NCI-H2029 treated with DMSO at 0.1 percent for 48 hours (cell line): ENCODE data around the gene ZBTB7B.
"Not testable (repeated sequence)": the region's sequence is repeated elsewhere in the genome, so short reads cannot be mapped to it uniquely, and the experiment has no call there.

Source experiments
- DNase-seq: peaks from one replicate; lab custom pipeline; 2025; lab: John Stamatoyannopoulos, UW

The ZBTB7B gene

DNA sequence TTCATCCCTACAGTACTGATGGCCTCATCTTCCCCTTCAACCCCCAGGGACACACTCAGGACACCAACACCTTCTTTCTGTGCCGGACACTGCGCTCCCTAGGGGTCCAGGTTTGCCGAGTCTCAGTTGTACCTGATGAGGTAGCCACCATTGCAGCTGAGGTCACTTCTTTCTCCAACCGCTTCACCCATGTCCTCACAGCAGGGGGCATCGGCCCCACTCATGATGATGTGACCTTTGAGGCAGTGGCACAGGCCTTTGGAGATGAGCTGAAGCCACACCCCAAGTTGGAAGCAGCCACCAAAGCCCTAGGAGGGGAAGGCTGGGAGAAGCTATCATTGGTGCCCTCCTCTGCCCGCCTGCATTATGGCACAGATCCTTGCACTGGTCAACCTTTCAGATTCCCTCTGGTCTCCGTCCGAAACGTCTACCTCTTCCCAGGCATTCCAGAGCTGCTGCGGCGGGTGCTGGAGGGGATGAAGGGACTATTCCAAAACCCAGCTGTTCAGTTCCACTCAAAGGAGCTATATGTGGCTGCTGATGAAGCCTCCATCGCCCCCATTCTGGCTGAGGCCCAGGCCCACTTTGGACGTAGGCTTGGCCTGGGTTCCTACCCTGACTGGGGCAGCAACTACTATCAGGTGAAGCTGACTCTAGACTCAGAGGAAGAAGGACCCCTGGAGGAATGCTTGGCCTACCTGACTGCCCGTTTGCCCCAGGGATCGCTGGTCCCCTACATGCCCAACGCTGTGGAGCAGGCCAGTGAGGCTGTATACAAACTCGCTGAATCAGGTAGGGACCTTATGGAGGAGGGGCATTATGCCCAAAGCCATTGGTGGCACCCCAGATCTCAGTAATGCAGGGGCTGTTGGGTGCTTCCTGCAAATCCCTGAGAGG lies 14.3 kb upstream of the ZBTB7B start:
- DNase-seq = no peak

DNA sequence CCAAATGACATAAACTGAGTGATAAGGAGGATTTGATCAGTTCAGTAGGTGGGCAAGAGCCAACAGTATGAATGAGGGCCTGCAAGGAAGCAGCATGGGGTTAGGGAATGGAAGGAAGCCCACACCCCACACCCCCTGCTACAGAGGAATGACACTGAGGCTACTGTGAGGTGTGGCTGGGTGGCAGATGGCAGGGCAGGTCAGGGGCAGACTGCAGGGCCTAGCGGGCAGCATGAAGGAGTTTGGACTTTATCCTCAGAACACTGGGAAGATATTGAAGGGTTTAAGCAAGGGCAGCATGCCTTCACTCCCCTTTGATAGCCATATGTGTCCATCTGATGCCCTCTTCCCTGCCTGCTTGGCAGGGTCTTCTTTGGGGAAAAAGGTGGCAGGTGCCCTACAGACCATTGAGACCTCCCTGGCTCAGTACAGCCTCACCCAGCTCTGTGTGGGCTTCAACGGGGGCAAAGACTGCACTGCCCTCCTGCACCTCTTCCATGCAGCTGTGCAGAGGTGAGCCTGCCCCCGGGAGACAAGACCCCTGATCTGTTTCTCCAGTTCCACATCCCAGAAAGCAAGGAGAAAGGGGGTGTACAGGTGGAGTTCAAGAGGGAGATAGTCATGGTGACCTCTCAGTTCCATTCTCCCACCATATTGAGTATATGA lies 13.3 kb upstream of the ZBTB7B start:
- DNase-seq = no peak

DNA sequence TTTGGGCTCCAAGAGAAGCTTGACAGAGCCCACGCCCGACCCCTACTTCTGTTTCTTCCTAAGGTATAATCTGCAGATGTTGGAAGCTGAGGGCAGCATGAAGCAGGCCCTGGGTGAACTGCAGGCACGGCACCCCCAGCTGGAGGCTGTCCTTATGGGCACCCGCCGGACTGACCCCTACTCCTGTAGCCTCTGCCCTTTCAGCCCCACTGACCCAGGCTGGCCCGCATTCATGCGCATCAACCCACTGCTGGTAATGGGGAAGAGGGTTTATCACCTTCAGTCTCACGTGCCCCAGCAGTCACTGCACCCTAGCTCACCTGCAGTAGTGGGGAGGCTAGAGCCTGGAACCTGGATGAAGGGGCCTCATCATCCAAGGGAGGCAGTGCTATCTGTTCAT lies 12.3 kb upstream of the ZBTB7B start:
- no peak for DNase-seq

DNA sequence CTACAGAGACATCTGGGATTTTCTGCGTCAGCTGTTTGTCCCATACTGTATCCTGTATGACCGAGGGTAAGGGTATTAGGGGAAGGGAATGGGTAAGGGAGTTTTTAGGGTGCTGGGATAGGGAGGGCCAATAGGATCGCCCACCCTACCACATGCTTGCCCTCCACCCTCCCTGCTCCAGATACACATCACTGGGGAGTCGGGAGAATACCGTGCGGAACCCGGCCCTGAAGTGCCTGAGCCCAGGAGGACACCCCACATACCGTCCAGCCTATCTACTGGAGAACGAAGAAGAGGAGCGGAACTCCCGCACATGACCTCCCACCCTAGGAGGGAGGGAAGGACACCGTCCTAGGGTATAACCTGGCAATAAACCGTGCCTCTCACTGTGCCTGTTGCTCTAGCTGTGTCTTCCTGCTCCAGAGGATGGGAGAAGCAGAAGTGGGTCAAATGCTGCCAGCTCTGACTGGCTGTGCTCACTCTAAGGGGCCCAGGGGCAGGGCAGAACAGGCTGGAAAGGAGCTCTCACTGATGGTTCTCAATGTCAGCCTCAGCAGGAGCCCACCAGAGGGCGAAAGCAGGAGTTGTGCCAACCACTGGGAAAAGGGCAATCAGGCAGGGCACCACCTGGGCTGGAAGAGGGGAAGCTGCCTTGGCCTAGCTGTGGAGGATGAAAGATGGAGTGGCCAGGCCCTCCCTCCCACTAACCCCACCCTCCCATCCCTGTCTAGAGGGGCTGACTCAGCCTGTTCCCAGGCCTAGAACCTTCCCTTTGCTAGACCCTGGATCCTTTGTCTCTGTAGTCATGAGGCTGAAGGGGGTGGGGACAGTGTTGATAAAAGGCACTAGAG lies 9.7 kb upstream of the ZBTB7B start:
- DNase-seq = no peak

DNA sequence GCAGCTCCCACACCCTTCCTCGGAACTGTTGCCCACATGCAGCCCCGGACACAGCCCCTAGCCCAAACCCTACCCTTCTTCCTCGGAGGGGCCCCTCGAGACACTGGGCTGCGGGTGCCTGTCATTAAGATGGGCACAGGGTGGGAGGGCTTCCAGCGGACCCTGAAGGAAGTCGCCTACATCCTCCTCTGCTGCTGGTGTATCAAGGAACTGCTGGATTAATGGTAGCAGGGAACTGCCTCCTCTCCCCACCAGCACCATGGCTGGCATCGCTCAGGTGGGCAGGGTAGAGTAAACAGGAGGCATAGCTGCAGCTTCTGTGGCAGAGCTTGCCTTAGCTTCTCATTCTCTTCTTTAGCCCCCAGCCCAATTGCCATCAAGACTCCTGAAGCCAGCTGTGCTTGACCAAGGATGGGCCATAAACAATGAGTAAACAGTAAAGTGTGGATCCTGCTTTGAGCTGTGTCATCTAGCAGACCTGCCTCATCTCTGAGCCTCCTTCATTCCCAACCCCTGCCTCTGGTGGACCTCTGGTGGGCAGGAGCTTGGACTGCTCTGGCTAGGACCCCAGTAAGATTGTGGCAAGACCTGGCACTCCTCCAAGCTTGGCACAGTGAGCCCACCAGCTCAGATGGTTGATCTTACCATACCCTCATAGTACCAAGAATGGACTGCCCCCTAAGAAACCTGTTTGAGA lies 8.9 kb upstream of the ZBTB7B start, which contains the start of gene LENEP:
TSS of gene LENEP (plus strand) at position 15 of the 697 bp plus-strand sequence. CDS start at position 37, 22 bp downstream.
- DNase-seq = no peak

DNA sequence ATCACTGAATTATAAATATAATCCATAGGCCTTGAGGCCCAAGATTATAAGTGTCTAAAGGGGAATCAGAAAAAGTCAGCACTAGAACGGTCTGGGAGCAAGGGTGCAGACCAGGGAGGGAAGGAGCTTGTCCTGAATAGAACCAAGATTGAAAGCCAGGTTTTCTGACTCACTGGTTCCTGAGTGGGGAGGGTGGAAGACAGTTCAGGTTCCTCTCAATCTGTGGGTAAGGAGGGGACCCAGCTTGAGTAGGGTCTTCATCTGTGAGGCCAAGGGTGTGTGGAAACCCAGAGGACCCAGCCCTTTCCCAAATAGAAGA lies 8.4 kb upstream of the ZBTB7B start:
- no peak for DNase-seq

DNA sequence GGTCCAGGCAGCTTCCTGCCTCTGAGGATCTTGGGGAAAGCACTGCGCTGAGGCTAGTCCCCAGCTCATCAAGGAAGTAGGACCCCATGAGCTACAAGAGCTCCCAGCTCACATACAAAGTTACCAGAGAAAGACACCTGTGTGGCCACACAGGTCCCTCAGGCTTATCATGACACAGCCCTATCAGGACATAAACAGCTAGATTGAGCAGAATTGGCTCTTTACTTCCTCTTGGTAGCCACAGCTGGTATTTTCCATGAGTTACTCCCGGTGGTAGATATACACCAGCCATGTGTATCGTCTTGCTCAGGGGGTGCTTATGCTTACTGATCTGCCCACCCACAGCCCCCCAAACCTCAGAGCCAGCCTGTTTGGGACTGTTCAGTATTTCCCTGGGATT lies 8.0 kb upstream of the ZBTB7B start:
- no peak for DNase-seq

DNA sequence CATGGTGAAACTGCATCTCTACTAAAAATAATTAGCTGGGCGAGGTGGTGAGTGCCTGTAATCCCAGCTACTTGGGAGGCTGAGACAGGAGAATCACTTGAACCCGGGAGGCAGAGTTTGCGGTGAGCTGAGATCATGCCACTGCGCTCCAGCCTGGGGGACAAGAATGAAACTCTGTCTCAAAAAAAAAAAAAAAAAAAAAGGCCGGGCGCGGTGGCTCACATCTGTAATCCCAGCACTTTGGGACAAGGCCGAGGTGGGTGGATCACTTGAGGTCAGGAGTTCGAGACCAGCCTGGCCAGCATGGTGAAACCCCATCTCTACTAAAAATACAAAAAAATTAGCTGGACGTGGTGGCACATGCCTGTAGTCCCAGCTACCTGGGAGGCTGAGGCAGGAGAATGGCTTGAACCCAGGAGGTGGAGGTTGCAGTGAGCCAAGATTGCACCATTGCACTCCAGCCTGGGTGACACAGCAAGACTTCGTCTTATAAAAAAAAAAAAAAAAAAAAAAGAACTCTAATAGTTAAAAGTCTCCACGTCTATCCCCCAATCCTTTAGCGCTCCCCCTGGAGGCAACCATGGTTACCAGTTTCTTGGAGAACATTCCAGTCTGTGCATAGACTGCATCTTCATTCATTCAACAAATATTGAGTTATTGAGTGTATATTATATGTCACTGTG lies 7.2 kb upstream of the ZBTB7B start:
- DNase-seq = not testable (repeated sequence)

DNA sequence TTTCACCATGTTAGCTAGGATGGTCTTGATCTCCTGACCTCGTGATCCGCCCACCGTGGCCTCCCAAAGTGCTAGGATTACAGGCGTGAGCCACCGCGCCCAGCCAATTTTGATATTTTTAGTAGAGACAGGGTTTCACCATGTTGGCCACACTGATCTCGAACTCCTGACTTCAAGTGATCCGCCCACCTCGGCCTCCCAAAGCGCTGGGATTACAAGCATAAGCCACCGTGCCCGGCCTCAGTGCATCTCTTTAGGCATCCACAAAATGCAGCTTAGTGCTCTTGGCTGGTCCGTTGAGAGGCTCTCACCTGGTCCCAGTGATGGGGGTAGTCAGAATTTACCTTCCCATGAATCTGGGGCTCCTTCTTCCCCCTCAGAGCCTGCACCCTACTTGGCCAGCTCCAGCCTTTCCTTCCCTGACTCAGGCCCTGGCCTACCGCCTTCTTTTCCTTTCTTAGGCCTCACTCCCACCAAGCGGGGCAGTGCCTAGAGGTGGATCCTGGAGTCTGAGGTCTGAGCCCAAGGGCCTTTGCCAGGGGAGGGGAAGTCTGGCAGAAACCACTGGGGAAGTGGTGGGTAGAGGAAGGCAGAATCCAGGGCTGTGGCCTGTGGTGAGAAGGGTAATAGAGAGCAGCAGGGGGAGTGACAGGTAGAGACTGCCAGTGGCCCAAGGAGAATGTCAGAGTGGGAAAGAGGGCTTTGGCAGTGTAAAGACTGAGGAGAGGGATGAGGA lies 5.5 kb upstream of the ZBTB7B start:
- DNase-seq = no peak

DNA sequence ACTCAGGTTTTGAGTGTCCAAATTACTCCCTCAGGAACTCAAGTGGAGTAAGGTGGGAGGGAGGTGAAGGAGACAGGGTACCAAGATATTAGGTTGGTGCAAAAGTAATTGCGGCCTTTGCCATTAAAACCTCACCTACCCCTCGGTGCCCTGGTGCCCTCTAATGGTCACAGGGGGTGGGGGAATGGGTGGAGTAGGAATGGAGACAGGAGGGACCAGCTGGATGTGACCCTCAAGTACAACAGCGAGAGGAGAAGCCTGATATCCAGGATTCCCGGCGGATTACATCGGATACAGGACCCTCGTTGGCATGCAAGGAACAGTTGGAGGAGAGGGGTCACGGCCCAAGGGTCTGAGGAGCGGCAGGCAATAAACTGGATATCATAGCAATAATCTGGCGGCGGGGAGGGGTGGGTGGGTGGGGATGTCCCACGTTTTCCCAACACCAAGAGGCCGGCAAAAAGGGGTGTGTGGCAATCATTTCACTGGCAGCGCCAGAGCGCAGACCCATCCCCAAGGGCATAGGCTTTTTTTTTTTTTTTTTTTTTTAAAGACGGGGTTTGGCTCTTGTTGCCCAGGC lies 4.3 kb upstream of the ZBTB7B start:
- no peak for DNase-seq

DNA sequence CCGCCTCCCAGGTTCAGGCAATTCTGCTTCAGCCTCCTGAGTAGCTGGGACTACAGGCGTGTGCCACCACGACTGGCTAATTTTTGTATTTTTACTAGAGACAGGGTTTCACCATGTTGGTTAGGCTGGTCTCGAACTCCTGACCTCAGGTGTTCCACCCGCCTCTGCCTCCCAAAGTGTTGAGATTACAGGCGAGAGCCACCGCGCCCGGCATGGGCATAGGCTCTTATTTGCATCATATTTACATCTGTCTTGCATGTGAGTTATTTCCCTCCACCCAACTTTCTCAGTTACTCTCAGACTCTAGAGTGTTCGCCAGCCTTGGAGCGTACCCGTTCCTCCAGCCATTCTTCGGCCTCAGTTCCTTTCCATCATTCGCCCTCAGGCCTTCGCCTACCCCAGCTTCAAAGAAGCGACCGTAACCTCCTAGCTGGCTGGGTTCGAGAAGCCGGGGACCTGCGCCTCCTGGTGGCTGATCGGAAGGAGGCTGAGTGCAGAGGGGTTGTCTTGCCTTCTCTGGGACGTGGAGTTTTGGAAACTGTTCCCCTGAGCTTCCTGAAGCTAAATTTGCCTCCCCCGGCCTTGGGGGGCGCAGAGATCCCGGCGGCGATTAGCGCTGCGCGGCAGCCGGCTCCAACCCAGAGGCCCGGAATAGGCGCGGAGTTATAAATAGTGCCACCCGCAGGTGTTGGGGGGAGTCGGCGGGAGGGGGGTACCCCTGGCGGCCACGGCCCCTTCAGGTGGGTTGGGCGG lies 3.6 kb upstream of the ZBTB7B start:
- peak; percentile 41 for DNase-seq

DNA sequence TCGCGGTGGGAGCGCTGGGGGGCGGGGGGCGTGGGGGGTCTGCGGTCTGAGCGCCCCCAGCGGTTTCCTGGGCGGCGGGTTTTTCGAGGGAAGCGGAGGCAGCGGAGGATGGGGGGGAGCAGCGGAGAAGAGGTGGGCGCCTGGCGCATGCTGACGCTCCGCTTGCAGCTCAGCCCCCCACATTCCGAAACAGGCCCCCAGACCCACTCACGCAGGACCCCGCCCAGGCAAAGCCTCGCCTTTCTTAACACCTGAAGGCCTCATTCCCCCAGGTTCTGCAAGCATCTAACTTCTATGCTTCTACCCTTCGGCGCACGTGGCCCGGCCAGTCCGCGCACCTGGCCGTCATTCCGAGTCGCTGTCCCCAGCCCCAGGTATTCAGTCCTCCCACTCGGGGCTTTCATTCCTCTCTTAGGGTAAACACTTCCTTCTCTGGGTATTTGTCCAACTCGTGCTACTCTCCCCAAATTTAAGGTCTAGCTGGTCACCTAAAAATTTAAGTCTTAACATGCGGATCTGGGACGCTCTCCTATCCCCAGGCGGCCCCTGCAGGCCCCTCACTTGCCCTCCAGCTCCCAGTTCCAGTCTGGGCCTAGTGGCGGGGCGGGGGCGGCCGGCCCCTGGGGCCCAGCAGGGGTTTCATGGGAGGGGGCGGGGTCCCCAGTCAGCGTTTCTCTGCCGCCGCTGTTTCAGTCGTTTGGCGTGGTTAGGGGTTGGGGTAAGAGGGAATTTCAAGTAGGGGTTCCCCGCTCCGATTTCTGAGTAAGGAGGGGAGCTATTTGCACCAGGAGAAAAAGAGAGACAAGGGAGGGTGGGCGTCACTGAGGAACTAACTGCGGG lies 2.8 kb upstream of the ZBTB7B start:
- DNase-seq = peak; percentile 53

DNA sequence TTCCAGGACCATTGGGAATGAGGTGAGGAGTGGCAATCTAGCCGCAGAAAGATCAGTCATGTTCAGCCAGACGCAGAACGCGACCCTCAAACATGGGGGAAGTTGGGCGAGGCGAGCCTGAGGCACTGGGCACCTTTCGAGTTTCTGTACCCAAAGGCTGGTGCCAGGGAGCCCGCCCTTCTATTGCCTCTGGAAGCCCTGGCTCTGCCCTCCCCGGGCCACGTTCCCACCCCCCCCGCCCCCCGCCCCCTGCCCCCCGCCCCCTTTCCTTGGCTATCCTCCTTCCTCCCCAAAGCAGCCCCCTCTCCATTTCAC lies 2.2 kb upstream of the ZBTB7B start:
- DNase-seq = no peak

DNA sequence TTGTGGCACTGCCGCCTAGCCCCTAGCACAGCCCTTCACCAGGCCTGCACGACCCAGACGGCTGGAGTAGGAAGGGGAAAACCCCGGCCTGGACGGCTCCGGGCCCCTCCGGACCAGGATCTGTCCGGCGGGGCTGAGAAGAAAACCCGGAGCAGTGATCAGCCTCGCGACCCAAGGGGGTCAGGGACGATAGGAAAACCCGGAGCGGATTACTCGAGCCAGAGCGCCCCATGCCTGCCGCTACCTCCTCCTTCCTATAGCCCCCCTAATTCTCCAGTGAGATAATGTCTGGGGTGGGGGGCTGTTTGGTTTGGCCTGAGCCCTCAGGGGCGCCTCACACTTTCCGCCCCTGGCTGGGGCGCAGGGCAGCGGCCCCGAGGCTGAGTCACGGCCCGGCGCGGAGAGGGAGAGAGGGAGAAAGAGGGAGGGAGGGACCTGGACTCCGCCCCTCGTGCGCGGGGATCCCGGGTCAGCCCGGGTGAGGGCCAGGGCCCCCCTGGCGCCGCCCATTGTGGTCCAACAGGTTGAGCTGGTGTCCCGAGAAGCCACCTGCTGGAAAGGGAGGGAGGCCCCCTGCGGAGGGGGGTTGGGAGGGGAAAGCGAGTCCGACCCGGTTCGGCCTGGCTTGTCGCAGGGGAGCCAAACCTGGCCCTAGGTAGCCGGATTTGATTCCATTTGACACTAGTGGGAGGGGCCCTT lies 1.7 kb upstream of the ZBTB7B start:
- peak; percentile 73 for DNase-seq

DNA sequence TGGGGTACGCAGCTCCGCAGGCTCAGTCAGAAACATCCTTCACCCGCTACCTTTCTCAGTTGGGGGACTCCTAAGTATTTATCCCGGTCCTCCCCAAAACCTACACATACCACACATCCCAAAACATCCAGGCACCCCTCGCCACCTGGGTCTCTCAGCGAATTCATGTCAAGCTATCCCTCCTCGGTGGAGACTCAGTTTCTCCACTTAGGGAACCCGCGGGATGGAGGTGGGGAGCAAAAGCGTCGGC lies 1.3 kb upstream of the ZBTB7B start:
- DNase-seq = no peak

DNA sequence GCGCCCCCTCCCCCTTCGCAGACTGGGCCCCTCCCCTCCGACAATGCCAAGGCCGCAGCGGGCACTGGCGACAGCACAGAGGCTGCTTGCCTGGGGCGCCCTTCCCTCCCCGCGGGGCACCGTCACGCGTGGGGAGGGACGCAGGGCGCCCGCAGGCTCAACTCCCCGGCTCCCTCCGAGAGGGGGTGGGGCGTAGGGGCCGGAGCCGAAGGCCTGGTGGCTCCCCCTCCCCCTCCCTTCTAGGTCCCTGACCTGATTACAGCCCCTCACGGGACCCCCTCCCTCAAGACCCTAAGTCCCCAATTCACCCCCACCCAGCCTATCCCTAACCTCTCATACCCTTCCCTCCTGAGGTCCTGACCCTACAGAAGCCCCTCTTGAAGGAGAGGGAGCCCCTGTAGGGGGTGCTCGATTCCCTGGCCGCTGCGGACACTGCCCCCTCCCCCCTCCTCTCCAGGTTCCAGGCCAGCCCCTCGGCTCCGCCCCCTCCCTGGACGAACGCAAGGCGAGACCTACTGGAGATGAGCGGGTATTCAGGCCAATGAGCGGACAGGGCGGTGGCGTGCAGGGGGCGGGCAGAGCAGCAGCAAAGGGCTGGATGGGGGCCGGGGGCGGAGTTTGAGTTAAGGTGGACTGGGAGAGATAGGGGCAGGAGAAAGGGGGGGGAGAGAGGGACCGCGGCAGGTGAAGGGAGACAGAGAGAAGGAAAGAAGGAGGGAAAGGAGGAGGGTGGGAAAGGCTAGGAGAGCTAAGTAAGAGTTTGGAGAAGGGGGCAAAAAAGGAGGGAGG lies 733 bp upstream of the ZBTB7B start:
- DNase-seq = peak; percentile 94

DNA sequence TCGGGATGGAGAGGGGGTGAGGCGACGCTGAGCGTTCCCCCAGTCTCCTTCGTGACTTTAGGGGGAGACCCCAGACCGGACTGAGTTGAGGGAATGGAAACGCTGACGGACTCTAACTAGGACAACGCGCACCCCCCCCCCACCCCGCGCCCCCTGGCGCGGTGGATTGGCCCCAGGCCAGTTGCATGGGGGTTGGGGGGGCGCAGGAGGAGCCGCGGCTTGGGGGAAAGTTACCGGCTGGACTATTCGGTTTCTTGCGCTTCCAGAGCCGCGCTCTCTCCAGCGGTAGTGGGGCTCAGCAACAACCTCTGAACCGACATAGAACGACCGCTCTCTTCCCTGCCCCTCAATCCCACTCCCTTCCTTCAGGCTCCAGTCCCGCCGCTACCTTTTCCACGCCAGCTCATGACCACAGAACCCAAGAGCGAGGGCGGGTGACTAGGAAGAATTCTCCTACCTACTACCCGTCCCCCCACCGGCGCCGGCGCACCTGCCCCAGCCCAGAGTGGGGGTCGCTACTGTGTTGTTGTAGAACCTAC lies 694 bp downstream of the ZBTB7B start:
- DNase-seq = no peak
